ENCODE measurements around the gene PLVAP.

GRCh38 chr19:17305216-17305516, 72.0 kb downstream of the PLVAP start:
- TF ChIP-seq HDAC2 (IDR thresholded peaks at IDR 0.05) (no peak), SIN3B (IDR thresholded peaks at IDR 0.05; ENCODE audit: low read depth) (no peak), ZNF24 (IDR thresholded peaks at IDR 0.05) (no peak), JUN (IDR thresholded peaks at IDR 0.05; ENCODE audit: borderline replicate concordance, low read depth, low read length) (no peak), JUN (CRISPR knock-in tag; IDR thresholded peaks at IDR 0.05; ENCODE audit: borderline replicate concordance) (no peak), HNRNPLL (IDR thresholded peaks at IDR 0.05; ENCODE audit: low read depth, low read length, poor library complexity, severe bottlenecking) (no peak), ZNF274 (IDR thresholded peaks at IDR 0.05; ENCODE audit: borderline replicate concordance, low read depth, low read length) (no peak), NKRF (IDR thresholded peaks at IDR 0.05; ENCODE audit: borderline replicate concordance) (no peak), NELFE (IDR thresholded peaks at IDR 0.05; ENCODE audit: insufficient read depth, insufficient read length) (no peak), IRF1 (CRISPR knock-in tag; IDR thresholded peaks at IDR 0.05; ENCODE audit: borderline replicate concordance) (no peak), ZBTB5 (IDR thresholded peaks at IDR 0.05) (no peak), EP300 (IDR thresholded peaks at IDR 0.05; ENCODE audit: low read length) (no peak), CTCF (IDR thresholded peaks at IDR 0.05 in 2 of 3, conservative IDR thresholded peaks at IDR 0.05 in 1 of 3; ENCODE audit: insufficient read depth in 2 of 3, low read depth in 1 of 3, low read length in 3 of 3) (no peak)

Measured in K562 (cell line).